Neural progenitor cell (in vitro differentiated cells): Measurements from ENCODE around the gene PLEKHA7.

Experiments
- EZH2 ChIP-seq: fragments of 200-600 bp; sonication (generic); IDR thresholded peaks from 2 replicates; pipeline ENCODE4 v1.6.1; 2017; ENCODE audit warnings: antibody characterized with exemption, mild to moderate bottlenecking, moderate library complexity
- EZH2phosphoT487 ChIP-seq: fragments of 200-600 bp; sonication (generic); IDR thresholded peaks from 2 replicates; pipeline ENCODE4 v1.6.1; 2017; ENCODE audit warnings: antibody characterized with exemption
- TF ChIP-seq, protein P1 (sequence below): fragments of 200-600 bp; sonication (generic); IDR thresholded peaks from 2 replicates; pipeline ENCODE4 v1.5.1; 2017; ENCODE audit warnings: antibody characterized with exemption, mild to moderate bottlenecking

DNA sequence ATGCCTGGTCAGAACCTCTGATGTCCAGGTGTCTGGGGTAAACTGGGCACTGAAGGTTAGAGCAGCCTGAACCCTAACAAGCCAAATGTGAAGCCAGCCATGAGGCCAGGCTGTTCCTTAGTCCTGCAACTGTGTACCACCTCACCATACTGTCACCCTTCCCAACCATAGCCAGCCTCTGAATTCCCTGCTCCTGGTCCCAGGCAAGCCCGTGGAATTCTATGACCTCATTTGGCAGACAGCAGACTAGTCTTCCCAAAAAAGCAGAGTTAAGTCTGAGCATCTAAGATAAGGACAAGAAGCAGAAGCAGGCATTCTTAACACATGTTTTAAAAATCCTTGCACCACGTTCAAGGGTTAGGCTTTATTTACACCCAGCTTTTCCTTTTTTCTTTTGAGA, 140.9 kb downstream of the PLEKHA7 start:
- TF ChIP-seq, protein P1, sequence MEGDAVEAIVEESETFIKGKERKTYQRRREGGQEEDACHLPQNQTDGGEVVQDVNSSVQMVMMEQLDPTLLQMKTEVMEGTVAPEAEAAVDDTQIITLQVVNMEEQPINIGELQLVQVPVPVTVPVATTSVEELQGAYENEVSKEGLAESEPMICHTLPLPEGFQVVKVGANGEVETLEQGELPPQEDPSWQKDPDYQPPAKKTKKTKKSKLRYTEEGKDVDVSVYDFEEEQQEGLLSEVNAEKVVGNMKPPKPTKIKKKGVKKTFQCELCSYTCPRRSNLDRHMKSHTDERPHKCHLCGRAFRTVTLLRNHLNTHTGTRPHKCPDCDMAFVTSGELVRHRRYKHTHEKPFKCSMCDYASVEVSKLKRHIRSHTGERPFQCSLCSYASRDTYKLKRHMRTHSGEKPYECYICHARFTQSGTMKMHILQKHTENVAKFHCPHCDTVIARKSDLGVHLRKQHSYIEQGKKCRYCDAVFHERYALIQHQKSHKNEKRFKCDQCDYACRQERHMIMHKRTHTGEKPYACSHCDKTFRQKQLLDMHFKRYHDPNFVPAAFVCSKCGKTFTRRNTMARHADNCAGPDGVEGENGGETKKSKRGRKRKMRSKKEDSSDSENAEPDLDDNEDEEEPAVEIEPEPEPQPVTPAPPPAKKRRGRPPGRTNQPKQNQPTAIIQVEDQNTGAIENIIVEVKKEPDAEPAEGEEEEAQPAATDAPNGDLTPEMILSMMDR: no peak
- TF ChIP-seq EZH2 (no peak), EZH2phosphoT487 (no peak)
